ENCODE data around the gene RPL41. TPM values are rescaled to one million over a fixed set of nuclear protein-coding genes. Genes with fewer than 3 reads are reported as not detected.
A peak's percentile ranks its signal among the peaks of the same experiment; 100 is the strongest.

The RPL41 gene
- total and polyA plus RNA-seq, 9 of the 15 experiments (the other 6 are each of a cell fraction or from before 2014, with no cell fraction given), result 3,403 to 11,276 (median 5,604) TPM

DNA sequence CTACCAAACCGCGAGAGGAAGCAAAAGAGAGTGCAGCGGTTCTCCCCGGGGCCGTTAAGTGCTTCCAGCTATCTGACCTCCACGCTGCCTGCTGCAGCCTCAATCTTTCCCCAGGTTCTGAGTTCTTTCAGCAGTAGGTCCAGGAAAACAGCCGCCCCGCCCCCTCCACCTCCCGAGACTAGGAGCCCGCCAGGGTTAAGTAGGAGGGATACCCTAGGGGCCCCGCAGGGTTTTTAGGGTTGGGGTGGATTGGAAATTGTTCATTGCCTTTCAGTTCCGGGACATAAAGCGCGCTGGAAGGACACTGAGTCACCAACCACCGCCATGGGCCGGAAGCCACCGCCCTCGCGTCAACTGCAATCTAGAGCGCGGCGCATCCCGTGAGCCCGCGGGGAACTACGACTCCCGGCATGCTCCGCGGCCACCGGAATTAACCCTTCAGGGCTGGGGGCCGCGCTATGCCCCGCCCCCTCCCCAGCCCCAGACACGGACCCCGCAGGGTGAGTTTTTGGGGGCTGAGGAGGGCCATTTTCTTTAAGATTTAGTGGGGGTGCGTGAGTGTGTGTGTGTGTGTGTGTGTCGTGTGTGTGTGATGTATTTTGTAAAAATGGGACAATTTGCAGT, 35.8 kb downstream of the RPL41 start, which contains the start of gene MYL6B (continued):
- TF ChIP-seq NFATC3 (IDR thresholded peaks at IDR 0.05), result no peak
- TF ChIP-seq BCL6 (CRISPR knock-in tag; IDR thresholded peaks at IDR 0.05), result no peak
- TF ChIP-seq EZH2 (IDR thresholded peaks at IDR 0.05; ENCODE audit: borderline replicate concordance, low read depth, low read length), result no peak
- TF ChIP-seq MTA3 (IDR thresholded peaks at IDR 0.05; ENCODE audit: borderline replicate concordance), result no peak
- TF ChIP-seq, protein P1, sequence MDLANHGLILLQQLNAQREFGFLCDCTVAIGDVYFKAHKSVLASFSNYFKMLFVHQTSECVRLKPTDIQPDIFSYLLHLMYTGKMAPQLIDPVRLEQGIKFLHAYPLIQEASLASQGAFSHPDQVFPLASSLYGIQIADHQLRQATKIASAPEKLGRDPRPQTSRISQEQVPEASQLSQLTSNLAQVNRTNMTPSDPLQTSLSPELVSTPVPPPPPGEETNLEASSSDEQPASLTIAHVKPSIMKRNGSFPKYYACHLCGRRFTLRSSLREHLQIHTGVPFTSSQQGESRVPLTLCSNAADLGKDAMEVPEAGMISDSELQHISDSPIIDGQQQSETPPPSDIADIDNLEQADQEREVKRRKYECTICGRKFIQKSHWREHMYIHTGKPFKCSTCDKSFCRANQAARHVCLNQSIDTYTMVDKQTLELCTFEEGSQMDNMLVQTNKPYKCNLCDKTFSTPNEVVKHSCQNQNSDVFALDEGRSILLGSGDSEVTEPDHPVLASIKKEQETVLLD (IDR thresholded peaks at IDR 0.05), result peak; percentile 78; the same call in 1 of the 2 replicates
- TF ChIP-seq HMG20A (CRISPR knock-in tag; conservative IDR thresholded peaks at IDR 0.05), result no peak
- no peak for TF ChIP-seq ZNF696 (CRISPR knock-in tag; conservative IDR thresholded peaks at IDR 0.05)
- no peak for TF ChIP-seq TCF7L2 (IDR thresholded peaks at IDR 0.05; ENCODE audit: low read depth, low read length)
- no peak for TF ChIP-seq PHF21A (IDR thresholded peaks at IDR 0.05; ENCODE audit: borderline replicate concordance, low read depth)
- no peak for TF ChIP-seq PTRF (tag; IDR thresholded peaks at IDR 0.05)
- TF ChIP-seq, protein P2, sequence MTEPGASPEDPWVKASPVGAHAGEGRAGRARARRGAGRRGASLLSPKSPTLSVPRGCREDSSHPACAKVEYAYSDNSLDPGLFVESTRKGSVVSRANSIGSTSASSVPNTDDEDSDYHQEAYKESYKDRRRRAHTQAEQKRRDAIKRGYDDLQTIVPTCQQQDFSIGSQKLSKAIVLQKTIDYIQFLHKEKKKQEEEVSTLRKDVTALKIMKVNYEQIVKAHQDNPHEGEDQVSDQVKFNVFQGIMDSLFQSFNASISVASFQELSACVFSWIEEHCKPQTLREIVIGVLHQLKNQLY (CRISPR knock-in tag; conservative IDR thresholded peaks at IDR 0.05), result no peak
- TF ChIP-seq ZNF408 (CRISPR knock-in tag; IDR thresholded peaks at IDR 0.05; ENCODE audit: low read depth), result no peak
- TF ChIP-seq ZC3H4 (CRISPR knock-in tag; IDR thresholded peaks at IDR 0.05; ENCODE audit: borderline replicate concordance), result no peak
- TF ChIP-seq, protein P3, sequence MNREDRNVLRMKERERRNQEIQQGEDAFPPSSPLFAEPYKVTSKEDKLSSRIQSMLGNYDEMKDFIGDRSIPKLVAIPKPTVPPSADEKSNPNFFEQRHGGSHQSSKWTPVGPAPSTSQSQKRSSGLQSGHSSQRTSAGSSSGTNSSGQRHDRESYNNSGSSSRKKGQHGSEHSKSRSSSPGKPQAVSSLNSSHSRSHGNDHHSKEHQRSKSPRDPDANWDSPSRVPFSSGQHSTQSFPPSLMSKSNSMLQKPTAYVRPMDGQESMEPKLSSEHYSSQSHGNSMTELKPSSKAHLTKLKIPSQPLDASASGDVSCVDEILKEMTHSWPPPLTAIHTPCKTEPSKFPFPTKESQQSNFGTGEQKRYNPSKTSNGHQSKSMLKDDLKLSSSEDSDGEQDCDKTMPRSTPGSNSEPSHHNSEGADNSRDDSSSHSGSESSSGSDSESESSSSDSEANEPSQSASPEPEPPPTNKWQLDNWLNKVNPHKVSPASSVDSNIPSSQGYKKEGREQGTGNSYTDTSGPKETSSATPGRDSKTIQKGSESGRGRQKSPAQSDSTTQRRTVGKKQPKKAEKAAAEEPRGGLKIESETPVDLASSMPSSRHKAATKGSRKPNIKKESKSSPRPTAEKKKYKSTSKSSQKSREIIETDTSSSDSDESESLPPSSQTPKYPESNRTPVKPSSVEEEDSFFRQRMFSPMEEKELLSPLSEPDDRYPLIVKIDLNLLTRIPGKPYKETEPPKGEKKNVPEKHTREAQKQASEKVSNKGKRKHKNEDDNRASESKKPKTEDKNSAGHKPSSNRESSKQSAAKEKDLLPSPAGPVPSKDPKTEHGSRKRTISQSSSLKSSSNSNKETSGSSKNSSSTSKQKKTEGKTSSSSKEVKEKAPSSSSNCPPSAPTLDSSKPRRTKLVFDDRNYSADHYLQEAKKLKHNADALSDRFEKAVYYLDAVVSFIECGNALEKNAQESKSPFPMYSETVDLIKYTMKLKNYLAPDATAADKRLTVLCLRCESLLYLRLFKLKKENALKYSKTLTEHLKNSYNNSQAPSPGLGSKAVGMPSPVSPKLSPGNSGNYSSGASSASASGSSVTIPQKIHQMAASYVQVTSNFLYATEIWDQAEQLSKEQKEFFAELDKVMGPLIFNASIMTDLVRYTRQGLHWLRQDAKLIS (CRISPR knock-in tag; IDR thresholded peaks at IDR 0.05), result peak; percentile 63; the same call in 1 of the 2 replicates
- no peak for TF ChIP-seq CGGBP1 (CRISPR knock-in tag; IDR thresholded peaks at IDR 0.05)
- TF ChIP-seq EGR1 (conservative IDR thresholded peaks at IDR 0.05), result peak; percentile 73
- TF ChIP-seq, protein P4, sequence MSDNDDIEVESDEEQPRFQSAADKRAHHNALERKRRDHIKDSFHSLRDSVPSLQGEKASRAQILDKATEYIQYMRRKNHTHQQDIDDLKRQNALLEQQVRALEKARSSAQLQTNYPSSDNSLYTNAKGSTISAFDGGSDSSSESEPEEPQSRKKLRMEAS (CRISPR knock-in tag; IDR thresholded peaks at IDR 0.05), result 0 out of 2 replicates have a peak, but pooled peaks have one; percentile 5
- no peak for TF ChIP-seq SMARCA5 (IDR thresholded peaks at IDR 0.05)
- TF ChIP-seq CREB1 (IDR thresholded peaks at IDR 0.05), result peak; percentile 74
- TF ChIP-seq CREB1 (CRISPR knock-in tag; IDR thresholded peaks at IDR 0.05), result peak; percentile 76
- 0 out of 2 replicates have a peak, but pooled peaks have one; percentile 32 for TF ChIP-seq DPF2 (IDR thresholded peaks at IDR 0.05)
- no peak for TF ChIP-seq ZNF398 (CRISPR knock-in tag; IDR thresholded peaks at IDR 0.05)

All from K562 (cell line).